Heart left ventricle (tissue), 16 donors: Measurements from ENCODE around the gene CCDC60. TPM values are rescaled to one million over a fixed set of nuclear protein-coding genes. Genes with fewer than 3 reads are reported as not detected.

Experiments used
- ATAC-seq, 4 donors: fragments of 200-7000 bp; cut with Tn5 transposase; one replicate each; pipeline ENCODE4 v1.9.1; 2020 to 2022; ENCODE audit warnings: moderate library complexity in 4 of 4, mild to moderate bottlenecking in 3 of 4, moderate number of reproducible peaks in 1 of 4
- DNase-seq, 5 donors: peaks; one replicate each; pipeline ENCODE4 v3.0.0-alpha.2; 2020
- H3K27ac ChIP-seq, 12 donors: fragments of 200-600 bp; sonication (generic) in 4 of 12; one replicate each; pipeline versions ENCODE4 v1.5.0 to v1.8.0; 2016 to 2022; ENCODE audit warnings: mild to moderate bottlenecking in 2 of 12
- H3K27me3 ChIP-seq, 9 donors: fragments of 200-600 bp; sonication (generic) in 2 of 9; one replicate each; pipeline versions ENCODE4 v1.5.1 to v1.8.0; 2016 to 2022; ENCODE audit warnings: mild to moderate bottlenecking in 3 of 9
- H3K36me3 ChIP-seq, 9 donors: fragments of 200-600 bp; sonication (generic) in 2 of 9; one replicate each; pipeline versions ENCODE4 v1.5.0 to v1.8.0; 2018 to 2022; ENCODE audit warnings: mild to moderate bottlenecking in 2 of 9
- H3K4me1 ChIP-seq, 12 donors: fragments of 200-600 bp; sonication (generic) in 4 of 12; one replicate each; pipeline versions ENCODE4 v1.5.0 to v1.8.0; 2016 to 2022; ENCODE audit warnings: mild to moderate bottlenecking in 3 of 12
- H3K4me3 ChIP-seq, 12 donors: fragments of 200-600 bp; sonication (generic) in 4 of 12; one replicate each; pipeline versions ENCODE4 v1.5.0 to v1.8.0; 2017 to 2022; ENCODE audit warnings: mild to moderate bottlenecking in 9 of 12, moderate library complexity in 4 of 12
- H3K9me3 ChIP-seq, 12 donors: fragments of 200-600 bp; sonication (generic) in 4 of 12; one replicate each; pipeline versions ENCODE4 v1.5.0 to v1.8.0; 2016 to 2022; ENCODE audit warnings: mild to moderate bottlenecking in 1 of 12
- POLR2A ChIP-seq, 2 donors: fragments of 450-650 bp; IDR thresholded peaks; one replicate each; pipeline ENCODE4 v1.6.1; 2017; ENCODE audit warnings: antibody characterized with exemption in 2 of 2, mild to moderate bottlenecking in 2 of 2, moderate library complexity in 2 of 2
- WGBS, 4 donors: extraction: QIAGEN DNeasy Blood & Tissue Kit in 2 of 4; methylation state at CpG; one replicate each; pipeline versions ENCODE4 v1.1.5 to v1.1.7; 2013 to 2018; 5-methylcytosine and 5-hydroxymethylcytosine counted together
- intact Hi-C, 10 donors: fragments of 100-400 bp; cut with DNase I; formaldehyde crosslinking; loops; one replicate each; pipeline versions ENCODE4 v1.11.1 to v1.14.2; 2022
- polyA plus RNA-seq, 2 donors: library from polyadenylated mRNA; stranded (reverse); fragments of 200-250 nt; gene quantifications; one replicate each; pipeline ENCODE4 v1.2.3, GENCODE V29; 2013
- total RNA-seq, 9 donors: library from RNA; depleted of rRNA in 2 of 9; stranded (reverse); fragments of >200 nt in 2 of 9; fragmentation: NEBNext Ultra II Directional in 3 of 9; extraction: Animal tissue kit (Norgen Biotek cat#: 25700) in 3 of 9; gene quantifications; one replicate each; pipeline versions ENCODE4 v1.1.0 to v1.2.4, GENCODE V29; 2016 to 2023
- TF ChIP-seq, protein P1 (sequence below), 12 donors: fragments of 200-600 bp; sonication (generic) in 4 of 12; IDR thresholded peaks; one replicate each; pipeline versions ENCODE4 v1.5.0 to v1.8.0; 2018 to 2022; ENCODE audit warnings: antibody characterized with exemption in 12 of 12, mild to moderate bottlenecking in 5 of 12
- donor health status: ischemic (EF 13 %, LVEDD 7.1; RV severe dilation, severe dysfunction).
- donor health status: healthy with polysubstance abuse.
- donor health status: DM: no; HTN: yes; CAD: no.
- donor health status: DM: no; HTN: no; CAD: no.
- donor health status: ischemic (EF 25% LVEDD 6.9; RV normal size, moderate dysfunction).
- donor health status: ischemic (EF 25% LVEDD 5.7; RV mildly dilated, moderate dysfunction).
- donor health status: healthy.
- donor health status: DM: yes; HTN: yes; CAD: no.
- donor health status: ischemic (EF 35%, LVEDD 5.7; RV mildly dilated, moderate dysfunction).
- donor health status: nonischemic (EF 11% LVEDD 7.7; RV severe dilation, severe dysfunction).
- donor health status: DM: yes; HTN: yes; CAD: no.
- donor health status: PGD.
- donor health status: ischemic (EF 29% LVEDD 5.4; RV normal size, mild dysfunction).
- donor health status: nonischemic (EF 23%, LVEDD 6.1; RV moderate dilation, normal function).

The CCDC60 gene
- total and polyA plus RNA-seq, 11 donors: not detected

DNA sequence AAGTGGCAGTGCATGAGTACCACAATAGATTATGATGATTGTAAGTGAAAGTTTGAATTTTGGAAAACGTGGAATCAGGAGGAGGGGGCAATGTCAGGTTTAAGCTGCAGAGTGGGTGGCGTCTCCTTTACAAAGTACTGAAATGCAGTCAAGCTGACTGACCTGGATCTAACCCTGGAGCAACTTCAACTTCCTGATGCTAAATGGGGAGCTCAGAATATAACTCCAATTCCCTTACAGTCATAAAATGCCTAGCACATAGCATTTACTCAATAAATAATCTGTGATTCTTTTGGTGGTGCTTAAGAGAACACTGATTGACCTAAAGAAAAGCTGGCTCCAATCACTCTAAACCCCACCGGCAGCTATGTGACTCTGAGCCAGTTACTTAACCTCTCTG, 38.5 kb downstream of the CCDC60 start:
- DNase-seq: no peak
- Histone ChIP-seq H3K27ac (peak overlapping the region in 10 of 12 donors; percentile 38 to 81 (median 62)), H3K27me3 (no peaks in the 10 kb centered on the region), H3K4me1 (peaks cover 0 to 42% (median 16%) of the 10 kb centered on the region in 12 donors), H3K4me3 (no peak overlapping the region), H3K36me3 (no peaks in the 10 kb centered on the region), H3K9me3 (no peaks in the 10 kb centered on the region)
- 31 to 42% (median 36%) methylated on average over 3 of the region's 3 CpGs for WGBS, 4 donors
- intact Hi-C loops: loop anchor here in 2 of 10 donors (10.0 kb wide), 2 partner anchors 168 to 188 kb away; no protein-coding TSS in a partner anchor
- ATAC-seq: peak in 1 of 4 donors; percentile 26
- no peak for TF ChIP-seq POLR2A (IDR thresholded peaks at IDR 0.05)
- TF ChIP-seq, protein P1, sequence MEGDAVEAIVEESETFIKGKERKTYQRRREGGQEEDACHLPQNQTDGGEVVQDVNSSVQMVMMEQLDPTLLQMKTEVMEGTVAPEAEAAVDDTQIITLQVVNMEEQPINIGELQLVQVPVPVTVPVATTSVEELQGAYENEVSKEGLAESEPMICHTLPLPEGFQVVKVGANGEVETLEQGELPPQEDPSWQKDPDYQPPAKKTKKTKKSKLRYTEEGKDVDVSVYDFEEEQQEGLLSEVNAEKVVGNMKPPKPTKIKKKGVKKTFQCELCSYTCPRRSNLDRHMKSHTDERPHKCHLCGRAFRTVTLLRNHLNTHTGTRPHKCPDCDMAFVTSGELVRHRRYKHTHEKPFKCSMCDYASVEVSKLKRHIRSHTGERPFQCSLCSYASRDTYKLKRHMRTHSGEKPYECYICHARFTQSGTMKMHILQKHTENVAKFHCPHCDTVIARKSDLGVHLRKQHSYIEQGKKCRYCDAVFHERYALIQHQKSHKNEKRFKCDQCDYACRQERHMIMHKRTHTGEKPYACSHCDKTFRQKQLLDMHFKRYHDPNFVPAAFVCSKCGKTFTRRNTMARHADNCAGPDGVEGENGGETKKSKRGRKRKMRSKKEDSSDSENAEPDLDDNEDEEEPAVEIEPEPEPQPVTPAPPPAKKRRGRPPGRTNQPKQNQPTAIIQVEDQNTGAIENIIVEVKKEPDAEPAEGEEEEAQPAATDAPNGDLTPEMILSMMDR (IDR thresholded peaks at IDR 0.05): no peak

DNA sequence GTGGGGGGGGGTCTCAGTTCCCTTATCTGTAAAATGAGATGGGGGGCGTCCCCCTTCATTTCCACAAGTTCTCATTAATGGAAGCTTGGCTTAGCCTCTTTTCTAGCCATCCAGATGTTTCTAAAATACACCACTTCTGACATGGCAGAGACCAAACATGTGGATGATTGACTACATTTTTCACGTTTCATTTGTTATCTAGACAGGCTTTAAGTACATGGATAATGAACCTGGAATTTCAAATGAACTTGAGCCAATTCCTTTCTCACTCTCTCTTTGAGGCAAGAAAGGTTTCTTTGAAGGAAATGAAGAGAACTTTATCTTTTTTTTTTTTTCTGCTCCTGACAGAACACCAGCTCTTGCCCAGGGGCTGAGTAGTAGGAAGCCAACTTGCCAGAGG, 39.1 kb downstream of the CCDC60 start:
- TF ChIP-seq, protein P1 (IDR thresholded peaks at IDR 0.05): no peak
- no peak for TF ChIP-seq POLR2A (IDR thresholded peaks at IDR 0.05)
- no peaks in the 10 kb centered on the region for H3K27me3 ChIP-seq
- 27 to 49% (median 47%) methylated on average over 2 of the region's 2 CpGs for WGBS, 4 donors
- no peak for DNase-seq
- peak overlapping the region in 11 of 12 donors; percentile 28 to 81 (median 50) for H3K27ac ChIP-seq
- H3K4me1 ChIP-seq: peaks cover 0 to 46% (median 16%) of the 10 kb centered on the region in 12 donors
- no peak overlapping the region for H3K4me3 ChIP-seq
- ATAC-seq: no peak
- no peaks in the 10 kb centered on the region for H3K9me3 ChIP-seq
- H3K36me3 ChIP-seq: no peaks in the 10 kb centered on the region
- intact Hi-C loops: loop anchor here in 2 of 10 donors (10.0 kb wide), 2 partner anchors 169 to 189 kb away; no protein-coding TSS in a partner anchor

DNA sequence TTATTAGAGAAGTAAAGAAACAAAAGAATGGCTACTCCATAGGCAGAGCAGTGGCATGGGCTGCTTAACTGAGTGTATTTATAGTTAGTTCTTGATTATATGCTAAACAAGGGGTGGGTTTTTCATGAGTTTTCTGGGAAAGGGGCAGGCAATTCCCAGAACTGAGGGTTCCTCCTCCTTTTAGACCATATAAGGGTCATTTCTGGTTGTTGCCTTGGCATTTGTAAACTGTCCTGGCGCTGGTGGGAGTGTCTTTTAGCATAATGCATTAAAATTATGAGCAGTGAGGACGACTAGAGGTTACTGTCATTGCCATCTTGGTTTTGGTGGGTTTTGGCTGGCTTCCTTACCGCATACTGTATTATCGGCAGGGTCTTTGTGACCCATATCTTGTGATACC, 40.1 kb downstream of the CCDC60 start:
- WGBS, 4 donors: 43 to 65% (median 55%) methylated on average over 4 of the region's 4 CpGs
- ATAC-seq: peak; percentile 18 to 63 (median 32)

More for the DNA sequence above, 40.1 kb downstream of the CCDC60 start:
- Histone ChIP-seq H3K27ac (peak overlapping the region in 10 of 12 donors; percentile 2 to 81 (median 48)), H3K4me3 (no peak overlapping the region), H3K4me1 (peaks cover 0 to 53% (median 18%) of the 10 kb centered on the region in 12 donors), H3K36me3 (no peaks in the 10 kb centered on the region), H3K27me3 (no peaks in the 10 kb centered on the region), H3K9me3 (peaks cover 0 to 1% (median 0%) of the 10 kb centered on the region in 12 donors)
- intact Hi-C loops: loop anchor here in 2 of 10 donors (5.0 to 10.0 kb wide), 3 partner anchors 127 to 190 kb away; no protein-coding TSS in a partner anchor
- DNase-seq: peak in 3 of 5 donors; percentile 27 to 46 (median 30)
- TF ChIP-seq POLR2A (IDR thresholded peaks at IDR 0.05): no peak
- TF ChIP-seq, protein P1 (IDR thresholded peaks at IDR 0.05): no peak
